HCT116 (cell line): ENCODE data around the gene KRT1. TPM values are rescaled to one million over a fixed set of nuclear protein-coding genes. Genes with fewer than 3 reads are reported as not detected.

Experiments used
- ATAC-seq: fragments of 200-7000 bp; cut with Tn5 transposase; 2 replicates; pipeline ENCODE4 v1.9.1; 2020; ENCODE audit warnings: mild to moderate bottlenecking, moderate library complexity
- BruUV-seq: library from RNA; stranded (reverse); fragments of 400-500 nt; replicated peaks from 2 replicates; lab custom pipeline; 2021; lab: Mats Ljungman, UMichigan
- CTCF ChIA-PET: fragments of 300-600 bp; sonication (Branson Sonifier 250); formaldehyde crosslinking; loops from one replicate; lab custom pipeline; 2021; ENCODE audit warnings: antibody characterized with exemption; lab: Charles Lee
- POLR2A ChIA-PET: fragments of 300-600, 350-600 bp; sonication (Branson Sonifier 250); formaldehyde crosslinking; loops from one replicate; lab custom pipeline; 2021; ENCODE audit warnings: antibody characterized with exemption; lab: Charles Lee
- RAD21 ChIA-PET, 2 experiments: fragments of 300-600 bp; sonication (Branson Sonifier 250); formaldehyde crosslinking; loops; one replicate each; lab custom pipeline; 2023; ENCODE audit warnings: low total read pairs in 2 of 2; ENCODE audit not compliant: uncharacterized antibody in 2 of 2, unreplicated experiment in 2 of 2, low non-redundant PET in 1 of 2; lab: Charles Lee
- DNase-seq: peaks from one replicate; pipeline ENCODE4 v3.0.0-alpha.2; 2010; ENCODE audit warnings: low read depth, low spot score
- H2AFZ ChIP-seq: fragments of 200-600 bp; shearing (Covaris generic), sonication (generic); 2 replicates; pipeline ENCODE4 v1.6.1; 2017; ENCODE audit warnings: low read depth, mixed run types, mixed read lengths, antibody characterized with exemption, low read length; ENCODE audit not compliant: poor library complexity, severe bottlenecking
- H3K27ac ChIP-seq: 2 replicates; pipeline ENCODE4 v1.5.1; 2012; ENCODE audit warnings: low read depth, low read length
- H3K27me3 ChIP-seq: fragments of 200-600 bp; sonication (generic); 2 replicates; pipeline ENCODE4 v1.6.1; 2016; ENCODE audit warnings: mixed run types, low read length, mixed read lengths; ENCODE audit not compliant: insufficient read depth
- H3K36me3 ChIP-seq, 2 experiments: fragments of 200-500 bp in 1 of 2; fragments of 200-600 bp in 1 of 2; sonication (Bioruptor generic) in 1 of 2; sonication (generic) in 1 of 2; 2 replicates each; pipeline versions ENCODE4 v1.5.1 to v1.6.1; 2014 to 2016; ENCODE audit warnings: low read length in 2 of 2, inconsistent platforms in 1 of 2, mixed read lengths in 1 of 2, mixed run types in 1 of 2; ENCODE audit not compliant: insufficient read depth in 2 of 2, control insufficient read depth in 1 of 2
- H3K4me1 ChIP-seq, 2 experiments: fragments of 200-600 bp in 1 of 2; sonication (generic) in 1 of 2; 2 replicates each; pipeline versions ENCODE4 v1.5.1 to v1.6.1; 2012 to 2017; ENCODE audit warnings: low read length in 2 of 2, inconsistent platforms in 1 of 2, mild to moderate bottlenecking in 1 of 2, mixed read lengths in 1 of 2, mixed run types in 1 of 2, moderate library complexity in 1 of 2; ENCODE audit not compliant: insufficient read depth in 2 of 2, control insufficient read depth in 1 of 2
- H3K4me2 ChIP-seq: fragments of 200-600 bp; sonication (generic); 2 replicates; pipeline ENCODE4 v1.6.1; 2017; ENCODE audit warnings: mixed run types, low read length, mixed read lengths
- H3K4me3 ChIP-seq, 2 experiments: fragments of 200-600 bp in 1 of 2; sonication (generic) in 1 of 2; replicated peaks in 1 of 2; 2 replicates each; pipeline ENCODE4 v1.5.1; 2011 to 2016; ENCODE audit warnings: low read length in 2 of 2, control low read depth in 1 of 2, low read depth in 1 of 2, mild to moderate bottlenecking in 1 of 2, mixed read lengths in 1 of 2, mixed run types in 1 of 2
- H3K79me2 ChIP-seq: fragments of 200-600 bp; sonication (generic); 2 replicates; pipeline ENCODE4 v1.6.1; 2017; ENCODE audit warnings: mild to moderate bottlenecking, mixed run types, low read length, moderate library complexity, mixed read lengths; ENCODE audit not compliant: insufficient read depth
- H3K9ac ChIP-seq: fragments of 200-600 bp; sonication (generic); 2 replicates; pipeline ENCODE4 v1.6.1; 2016; ENCODE audit warnings: low read length, mixed read lengths
- H3K9me2 ChIP-seq: fragments of 200-600 bp; sonication (generic), shearing (Covaris generic); 2 replicates; pipeline ENCODE4 v1.6.1; 2017; ENCODE audit warnings: mixed run types, mild to moderate bottlenecking, moderate library complexity; ENCODE audit not compliant: insufficient read depth
- H3K9me3 ChIP-seq, 2 experiments: fragments of 200-500 bp in 1 of 2; fragments of 200-600 bp in 1 of 2; sonication (Bioruptor generic) in 1 of 2; sonication (generic) in 1 of 2; 2 replicates each; pipeline ENCODE4 v1.6.1; 2014 to 2017; ENCODE audit warnings: low read length in 2 of 2, mixed read lengths in 2 of 2, inconsistent platforms in 1 of 2, low read depth in 1 of 2, mild to moderate bottlenecking in 1 of 2, mixed run types in 1 of 2, moderate library complexity in 1 of 2; ENCODE audit not compliant: control insufficient read depth in 1 of 2, insufficient read depth in 1 of 2
- H4K20me1 ChIP-seq: fragments of 200-600 bp; sonication (generic), shearing (Covaris generic); 2 replicates; pipeline ENCODE4 v1.6.1; 2017; ENCODE audit warnings: mixed run types, mild to moderate bottlenecking, moderate library complexity; ENCODE audit not compliant: insufficient read depth
- CBX3 ChIP-seq: IDR thresholded peaks from 2 replicates; pipeline ENCODE4 v1.6.1; 2012; ENCODE audit warnings: low read depth
- CEBPB ChIP-seq: IDR thresholded peaks from 2 replicates; pipeline ENCODE4 v1.6.1; 2012; ENCODE audit warnings: low read depth
- ELF1 ChIP-seq: IDR thresholded peaks from 2 replicates; pipeline ENCODE4 v1.6.1; 2012; ENCODE audit warnings: low read depth, borderline replicate concordance
- JUND ChIP-seq: IDR thresholded peaks from 2 replicates; pipeline ENCODE4 v1.6.1; 2012
- POLR2A ChIP-seq: IDR thresholded peaks from 2 replicates; pipeline ENCODE4 v1.7.0; 2011; ENCODE audit warnings: borderline replicate concordance; ENCODE audit not compliant: insufficient read depth, insufficient read length; ENCODE audit errors: extremely low read depth
- SIN3A ChIP-seq: IDR thresholded peaks from 2 replicates; pipeline ENCODE4 v1.6.1; 2012; ENCODE audit warnings: low read depth
- SP1 ChIP-seq: IDR thresholded peaks from 2 replicates; pipeline ENCODE4 v1.6.1; 2012; ENCODE audit warnings: low read depth
- SRF ChIP-seq: IDR thresholded peaks from 2 replicates; pipeline ENCODE4 v1.6.1; 2012; ENCODE audit warnings: low read depth
- TCF7L2 ChIP-seq: IDR thresholded peaks from 2 replicates; pipeline ENCODE4 v1.7.0; 2011; ENCODE audit warnings: borderline replicate concordance, inconsistent platforms; ENCODE audit not compliant: insufficient read depth, insufficient read length; ENCODE audit errors: extremely low read depth
- ZBTB33 ChIP-seq: IDR thresholded peaks from 2 replicates; pipeline ENCODE4 v1.6.1; 2011; ENCODE audit warnings: mild to moderate bottlenecking, low read length, moderate library complexity; ENCODE audit not compliant: insufficient replicate concordance; ENCODE audit errors: extremely low read depth
- intact Hi-C: fragments of 100-400 bp; cut with micrococcal nuclease; formaldehyde crosslinking; loops from 2 replicates; pipeline ENCODE4 v1.10.0; 2022
- total RNA-seq: library from RNA; stranded (reverse); gene quantifications from one replicate; pipeline ENCODE4 v1.2.1, GENCODE V29; 2021; ENCODE audit not compliant: unreplicated experiment
- TF ChIP-seq, protein P1 (sequence below): IDR thresholded peaks from 2 replicates; pipeline ENCODE4 v1.6.1; 2012
- TF ChIP-seq, protein P2 (sequence below): IDR thresholded peaks from 2 replicates; pipeline ENCODE4 v1.6.1; 2012; ENCODE audit warnings: low read depth

The KRT1 gene
- total RNA-seq, 1 experiment from 2014 or later, result 0.20 TPM

- TF ChIP-seq JUND (no peak), SIN3A (no peak), POLR2A (no peak), ELF1 (no peak), CEBPB (no peak), TCF7L2 (no peak), SRF (no peak), ZBTB33 (no peak), CBX3 (no peak), SP1 (no peak)
- TF ChIP-seq, protein P1, sequence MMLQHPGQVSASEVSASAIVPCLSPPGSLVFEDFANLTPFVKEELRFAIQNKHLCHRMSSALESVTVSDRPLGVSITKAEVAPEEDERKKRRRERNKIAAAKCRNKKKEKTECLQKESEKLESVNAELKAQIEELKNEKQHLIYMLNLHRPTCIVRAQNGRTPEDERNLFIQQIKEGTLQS, result no peak
- TF ChIP-seq, protein P2, sequence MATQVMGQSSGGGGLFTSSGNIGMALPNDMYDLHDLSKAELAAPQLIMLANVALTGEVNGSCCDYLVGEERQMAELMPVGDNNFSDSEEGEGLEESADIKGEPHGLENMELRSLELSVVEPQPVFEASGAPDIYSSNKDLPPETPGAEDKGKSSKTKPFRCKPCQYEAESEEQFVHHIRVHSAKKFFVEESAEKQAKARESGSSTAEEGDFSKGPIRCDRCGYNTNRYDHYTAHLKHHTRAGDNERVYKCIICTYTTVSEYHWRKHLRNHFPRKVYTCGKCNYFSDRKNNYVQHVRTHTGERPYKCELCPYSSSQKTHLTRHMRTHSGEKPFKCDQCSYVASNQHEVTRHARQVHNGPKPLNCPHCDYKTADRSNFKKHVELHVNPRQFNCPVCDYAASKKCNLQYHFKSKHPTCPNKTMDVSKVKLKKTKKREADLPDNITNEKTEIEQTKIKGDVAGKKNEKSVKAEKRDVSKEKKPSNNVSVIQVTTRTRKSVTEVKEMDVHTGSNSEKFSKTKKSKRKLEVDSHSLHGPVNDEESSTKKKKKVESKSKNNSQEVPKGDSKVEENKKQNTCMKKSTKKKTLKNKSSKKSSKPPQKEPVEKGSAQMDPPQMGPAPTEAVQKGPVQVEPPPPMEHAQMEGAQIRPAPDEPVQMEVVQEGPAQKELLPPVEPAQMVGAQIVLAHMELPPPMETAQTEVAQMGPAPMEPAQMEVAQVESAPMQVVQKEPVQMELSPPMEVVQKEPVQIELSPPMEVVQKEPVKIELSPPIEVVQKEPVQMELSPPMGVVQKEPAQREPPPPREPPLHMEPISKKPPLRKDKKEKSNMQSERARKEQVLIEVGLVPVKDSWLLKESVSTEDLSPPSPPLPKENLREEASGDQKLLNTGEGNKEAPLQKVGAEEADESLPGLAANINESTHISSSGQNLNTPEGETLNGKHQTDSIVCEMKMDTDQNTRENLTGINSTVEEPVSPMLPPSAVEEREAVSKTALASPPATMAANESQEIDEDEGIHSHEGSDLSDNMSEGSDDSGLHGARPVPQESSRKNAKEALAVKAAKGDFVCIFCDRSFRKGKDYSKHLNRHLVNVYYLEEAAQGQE, result no peak
- intact Hi-C loops, result no loop called here
- Histone ChIP-seq H3K27ac (no peak overlapping the region), H2AFZ (no peak overlapping the region), H3K9me2 (no peaks in the 10 kb centered on the region), H3K79me2 (no peaks in the 10 kb centered on the region), H3K4me3 (no peak overlapping the region), H3K9ac (no peak overlapping the region), H3K4me1 (no peaks in the 10 kb centered on the region), H4K20me1 (no peaks in the 10 kb centered on the region), H3K4me2 (no peak overlapping the region), H3K9me3 (no peaks in the 10 kb centered on the region), H3K36me3 (no peaks in the 10 kb centered on the region), H3K27me3 (peaks cover 24% of the 10 kb centered on the region)
- DNase-seq, result no peak
- no peak for ATAC-seq
- ChIA-PET RAD21 (no interaction called here), POLR2A (no interaction called here), CTCF (no interaction called here)
- no TSS peak for BruUV-seq
Observed at GRCh38 chr12:52679875-52680274, 332 bp downstream of the KRT1 start.
